ENCODE results near the gene IGFBP5.

IGFBP5 gene

GRCh38 chr2:216737676-216738075, 42.3 kb upstream of the IGFBP5 start:
- H3K4me3 ChIP-seq (replicated peaks in 1 of 2; ENCODE audit: low read depth in 2 of 2, low read length in 2 of 2): no peak overlapping the region
- DNase-seq (ENCODE audit: low read depth in 2 of 2): no peak
- TF ChIP-seq, protein P1, sequence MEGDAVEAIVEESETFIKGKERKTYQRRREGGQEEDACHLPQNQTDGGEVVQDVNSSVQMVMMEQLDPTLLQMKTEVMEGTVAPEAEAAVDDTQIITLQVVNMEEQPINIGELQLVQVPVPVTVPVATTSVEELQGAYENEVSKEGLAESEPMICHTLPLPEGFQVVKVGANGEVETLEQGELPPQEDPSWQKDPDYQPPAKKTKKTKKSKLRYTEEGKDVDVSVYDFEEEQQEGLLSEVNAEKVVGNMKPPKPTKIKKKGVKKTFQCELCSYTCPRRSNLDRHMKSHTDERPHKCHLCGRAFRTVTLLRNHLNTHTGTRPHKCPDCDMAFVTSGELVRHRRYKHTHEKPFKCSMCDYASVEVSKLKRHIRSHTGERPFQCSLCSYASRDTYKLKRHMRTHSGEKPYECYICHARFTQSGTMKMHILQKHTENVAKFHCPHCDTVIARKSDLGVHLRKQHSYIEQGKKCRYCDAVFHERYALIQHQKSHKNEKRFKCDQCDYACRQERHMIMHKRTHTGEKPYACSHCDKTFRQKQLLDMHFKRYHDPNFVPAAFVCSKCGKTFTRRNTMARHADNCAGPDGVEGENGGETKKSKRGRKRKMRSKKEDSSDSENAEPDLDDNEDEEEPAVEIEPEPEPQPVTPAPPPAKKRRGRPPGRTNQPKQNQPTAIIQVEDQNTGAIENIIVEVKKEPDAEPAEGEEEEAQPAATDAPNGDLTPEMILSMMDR (IDR thresholded peaks at IDR 0.05; ENCODE audit: low read depth, low read length): no peak

GRCh38 chr2:216736326-216736725, 41.0 kb upstream of the IGFBP5 start:
- no peak overlapping the region for H3K4me3 ChIP-seq (replicated peaks in 1 of 2; ENCODE audit: low read depth in 2 of 2, low read length in 2 of 2)
- TF ChIP-seq, protein P1 (IDR thresholded peaks at IDR 0.05; ENCODE audit: low read depth, low read length): no peak
- no peak for DNase-seq (ENCODE audit: low read depth in 2 of 2)

GRCh38 chr2:216735668-216736067, 40.3 kb upstream of the IGFBP5 start:
- DNase-seq (ENCODE audit: low read depth in 2 of 2): no peak
- H3K4me3 ChIP-seq (replicated peaks in 1 of 2; ENCODE audit: low read depth in 2 of 2, low read length in 2 of 2): no peak overlapping the region
- TF ChIP-seq, protein P1 (IDR thresholded peaks at IDR 0.05; ENCODE audit: low read depth, low read length): no peak

DNA sequence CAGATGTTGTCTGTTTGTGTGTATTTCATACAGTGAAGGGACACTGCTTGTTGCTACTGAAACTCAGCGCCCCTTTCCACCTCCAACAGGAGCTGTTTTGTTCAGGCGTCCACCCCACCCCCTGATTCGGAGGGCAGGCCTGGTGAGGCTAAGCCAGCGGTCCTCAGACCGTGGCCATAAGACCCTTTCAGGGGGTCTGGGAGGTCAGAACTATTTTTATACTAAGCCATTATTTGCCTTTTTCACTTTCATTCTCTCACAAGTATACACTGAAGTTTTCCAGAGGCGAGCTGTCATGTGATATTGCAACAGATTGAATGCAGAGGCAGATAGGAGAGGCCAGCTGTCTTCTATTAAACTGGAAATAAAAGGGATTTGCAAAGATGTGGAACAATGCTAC, 39.7 kb upstream of the IGFBP5 start:
- H3K4me3 ChIP-seq (replicated peaks in 1 of 2; ENCODE audit: low read depth in 2 of 2, low read length in 2 of 2): no peak overlapping the region
- peak in 1 of 2 donors; percentile 65 for DNase-seq (ENCODE audit: low read depth in 2 of 2)

DNA sequence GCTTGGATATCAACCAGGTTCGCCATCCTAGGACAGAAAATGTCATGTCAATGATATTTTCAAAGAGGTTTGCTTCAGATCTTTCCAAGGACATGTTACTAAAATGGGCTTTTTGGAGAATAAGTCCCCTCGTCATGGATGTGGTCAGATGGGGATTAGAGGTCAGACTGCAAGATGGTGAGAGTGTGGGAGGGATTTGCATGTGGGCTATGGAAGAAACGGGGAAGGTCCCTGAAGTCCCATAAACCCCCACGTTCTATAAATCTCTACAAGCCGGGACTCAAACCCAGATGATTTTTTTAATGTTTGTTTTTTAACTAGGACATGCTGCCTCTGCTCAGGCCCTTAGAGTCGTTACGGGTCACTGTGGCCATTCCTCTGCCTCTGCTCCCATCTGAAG, 37.7 kb upstream of the IGFBP5 start:
- TF ChIP-seq, protein P1 (IDR thresholded peaks at IDR 0.05; ENCODE audit: low read depth, low read length): no peak
- DNase-seq (ENCODE audit: low read depth in 2 of 2): no peak
- H3K4me3 ChIP-seq (replicated peaks in 1 of 2; ENCODE audit: low read depth in 2 of 2, low read length in 2 of 2): no peak overlapping the region

More for the DNA sequence above, 39.7 kb upstream of the IGFBP5 start:
- TF ChIP-seq, protein P1 (IDR thresholded peaks at IDR 0.05; ENCODE audit: low read depth, low read length): no peak

GRCh38 chr2:216732334-216732733, 37.0 kb upstream of the IGFBP5 start:
- no peak for DNase-seq (ENCODE audit: low read depth in 2 of 2)
- TF ChIP-seq, protein P1 (IDR thresholded peaks at IDR 0.05; ENCODE audit: low read depth, low read length): no peak
- H3K4me3 ChIP-seq (replicated peaks in 1 of 2; ENCODE audit: low read depth in 2 of 2, low read length in 2 of 2): no peak overlapping the region

- DNase-seq (ENCODE audit: low read depth in 2 of 2): no peak
- H3K4me3 ChIP-seq (replicated peaks in 1 of 2; ENCODE audit: low read depth in 2 of 2, low read length in 2 of 2): no peak overlapping the region
Measured at GRCh38 chr2:216731465-216731864, 36.1 kb upstream of the IGFBP5 start.

More at GRCh38 chr2:216731465-216731864, 36.1 kb upstream of the IGFBP5 start:
- TF ChIP-seq, protein P1 (IDR thresholded peaks at IDR 0.05; ENCODE audit: low read depth, low read length): no peak

All from cardiac fibroblast (primary cell).